GM18505 (cell line): Measurements from ENCODE around the gene PPP1R37.

ENCODE experiments used
- ATAC-seq: cut with Tn5 transposase; IDR thresholded peaks from one replicate; pipeline ENCODE4 v1.9.1; 2021; ENCODE audit not compliant: unreplicated experiment
- POLR2A ChIP-seq: IDR thresholded peaks from 4 replicates; pipeline ENCODE4 v1.6.1; 2011; ENCODE audit warnings: borderline replicate concordance; ENCODE audit not compliant: insufficient read depth, insufficient read length; ENCODE audit errors: extremely low read depth

PPP1R37 gene

DNA sequence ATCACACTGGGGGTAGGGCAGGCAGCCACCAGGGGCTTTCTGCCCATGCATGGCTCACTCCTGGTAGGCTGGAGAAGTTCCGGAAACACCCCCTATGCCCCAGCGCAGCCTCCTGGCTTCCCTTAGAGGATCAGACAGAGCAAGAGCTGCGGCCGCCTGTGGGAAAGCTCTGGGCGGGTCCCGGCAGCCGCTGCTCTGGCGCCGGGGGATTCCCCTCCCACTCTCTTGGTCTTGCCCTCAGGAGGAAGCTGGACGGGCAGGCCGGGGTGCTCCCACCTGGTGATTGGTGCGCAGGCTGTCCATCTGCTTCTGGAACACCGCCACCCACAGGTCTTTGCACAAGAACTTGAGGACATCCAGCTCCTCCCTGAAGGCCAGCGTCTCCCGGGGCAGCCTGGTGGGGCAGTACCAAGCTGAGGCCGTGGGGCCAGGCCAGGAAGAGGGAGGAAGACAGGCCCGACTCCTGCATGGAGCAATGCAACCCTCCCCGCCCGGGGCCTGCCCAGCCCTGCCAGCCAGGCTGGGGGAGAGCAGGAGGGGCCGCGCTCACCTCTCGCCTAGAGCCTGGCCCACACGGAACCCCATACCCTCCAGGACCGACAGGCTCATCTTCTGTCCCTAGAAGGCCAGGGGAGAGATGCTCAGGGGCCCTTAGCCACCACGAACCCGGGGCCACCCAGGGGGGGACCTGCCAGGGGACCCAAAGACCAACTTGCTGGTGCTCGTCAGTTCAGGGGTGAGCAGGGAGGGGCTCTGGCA, 71.8 kb downstream of the PPP1R37 start:
- TF ChIP-seq POLR2A: no peak
- ATAC-seq: peak; percentile 60

DNA sequence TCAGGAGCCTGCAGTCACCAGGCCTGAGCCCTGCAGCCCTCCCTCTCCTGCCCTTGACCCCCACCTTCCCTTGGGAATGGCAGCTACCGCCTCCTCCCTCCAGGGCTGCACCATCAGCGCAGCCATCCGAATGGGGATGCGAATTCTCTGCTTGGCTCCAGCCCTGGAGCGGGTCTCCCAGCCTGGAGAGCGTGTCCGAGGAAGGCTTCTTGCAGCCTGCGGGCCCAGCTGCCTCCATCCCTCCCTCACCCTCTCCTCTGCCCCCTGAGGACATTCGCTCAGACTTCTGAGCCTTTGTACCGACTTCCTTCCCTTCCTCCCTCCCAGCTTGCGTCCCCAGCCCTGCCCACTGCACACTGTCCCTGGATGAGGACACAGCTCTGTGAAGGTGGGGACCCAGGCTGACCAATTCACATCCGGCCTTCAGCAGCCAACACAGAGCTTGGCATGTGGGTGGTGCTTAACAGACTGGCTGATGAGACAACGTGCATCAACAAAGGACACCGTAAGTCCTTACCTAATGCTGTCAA, 73.8 kb downstream of the PPP1R37 start:
- no peak for ATAC-seq
- no peak for TF ChIP-seq POLR2A

DNA sequence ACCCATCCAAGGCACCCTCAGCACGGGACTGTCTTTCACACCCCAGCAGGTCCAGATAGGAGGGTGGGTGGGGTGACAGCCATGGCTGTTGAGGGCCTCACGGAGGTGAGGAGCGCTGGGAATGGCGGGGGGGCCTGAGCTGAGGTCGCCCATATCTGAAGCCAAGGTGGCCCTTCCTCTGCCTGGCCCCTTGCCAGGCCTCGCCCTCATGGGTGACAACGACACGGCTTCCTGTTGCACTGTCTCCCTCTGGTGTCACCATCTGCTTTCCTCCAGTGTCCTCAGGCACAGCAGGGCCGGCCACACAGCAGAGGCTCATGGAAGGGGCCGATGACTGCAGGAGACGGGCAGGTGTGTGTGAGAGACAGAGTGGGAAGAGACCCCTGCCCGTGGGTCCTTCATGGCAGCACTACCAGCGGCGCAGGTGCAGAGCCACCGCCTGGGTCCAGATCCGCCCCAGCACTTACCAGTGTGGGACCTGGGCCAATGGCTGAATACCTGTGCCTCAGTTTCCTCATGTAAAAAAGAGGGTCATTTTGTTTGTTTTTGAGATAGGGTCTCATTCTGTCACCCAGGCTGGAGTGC, 75.9 kb downstream of the PPP1R37 start:
- ATAC-seq: no peak
- TF ChIP-seq POLR2A: no peak

DNA sequence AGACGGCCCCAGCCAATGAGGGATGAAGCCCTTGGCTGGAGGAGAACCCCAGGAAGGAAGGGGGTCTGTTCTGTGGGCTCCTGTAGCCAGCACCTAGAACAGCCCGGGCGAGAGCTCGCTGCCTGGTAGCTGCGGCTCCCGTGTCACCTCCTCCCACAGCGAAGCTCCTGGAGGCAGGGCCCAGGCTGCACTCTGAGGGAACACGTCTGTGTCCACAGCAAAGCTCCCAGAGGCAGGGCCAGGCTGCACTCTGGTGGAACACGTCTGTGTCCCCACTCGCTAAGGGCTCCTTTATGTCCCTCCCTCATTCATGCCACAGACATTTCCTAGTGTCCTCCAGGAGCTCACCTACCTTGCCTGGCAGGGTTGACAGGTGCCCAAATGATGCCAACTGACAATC, 76.6 kb downstream of the PPP1R37 start:
- no peak for ATAC-seq
- no peak for TF ChIP-seq POLR2A

DNA sequence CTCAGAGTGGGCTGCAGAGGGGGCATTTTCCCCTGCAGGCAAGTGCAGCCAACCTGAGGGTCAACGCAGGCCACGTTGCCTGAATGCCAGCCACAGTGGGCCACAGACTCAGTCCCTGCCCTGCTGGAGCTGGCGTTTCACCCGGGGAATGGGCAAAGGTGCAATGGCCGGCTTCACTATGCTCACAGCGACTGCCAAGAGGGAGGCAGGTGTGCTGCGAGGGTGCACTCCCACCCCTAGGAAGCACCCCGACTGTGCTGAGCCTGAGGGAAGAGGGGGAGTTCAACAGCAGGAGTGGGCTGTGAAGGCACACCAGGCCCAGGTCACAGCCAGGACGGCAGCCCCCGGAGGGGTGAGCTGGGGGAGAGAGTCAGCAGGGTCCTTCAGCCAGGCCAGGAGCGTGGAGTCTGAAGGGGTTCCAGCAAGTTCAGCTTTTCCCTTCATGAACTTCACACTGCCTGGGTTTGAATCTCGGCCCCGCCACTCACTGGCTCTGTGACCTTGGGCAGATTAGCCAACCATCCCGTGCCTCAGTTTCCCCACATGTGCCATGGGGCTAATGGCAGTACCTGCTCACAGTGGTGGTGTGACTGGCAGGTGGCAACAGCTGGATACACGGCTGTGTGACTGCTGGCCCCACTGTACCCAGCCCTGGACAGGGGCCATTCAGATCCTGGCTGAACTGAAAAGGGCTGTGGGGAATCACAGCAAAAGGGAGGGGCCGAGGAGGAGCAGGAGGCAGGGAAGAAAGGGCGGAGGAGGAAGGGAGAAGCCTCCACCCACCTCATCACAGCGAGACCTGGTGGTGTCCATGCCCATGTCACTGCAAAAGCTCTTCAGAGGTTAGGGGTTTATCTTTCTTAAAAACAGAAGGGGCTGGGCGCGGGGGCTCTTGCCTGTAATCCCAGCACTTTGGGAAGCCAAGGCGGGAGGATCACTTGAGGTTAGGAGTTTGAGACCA, 77.4 kb downstream of the PPP1R37 start:
- no peak for ATAC-seq
- no peak for TF ChIP-seq POLR2A

DNA sequence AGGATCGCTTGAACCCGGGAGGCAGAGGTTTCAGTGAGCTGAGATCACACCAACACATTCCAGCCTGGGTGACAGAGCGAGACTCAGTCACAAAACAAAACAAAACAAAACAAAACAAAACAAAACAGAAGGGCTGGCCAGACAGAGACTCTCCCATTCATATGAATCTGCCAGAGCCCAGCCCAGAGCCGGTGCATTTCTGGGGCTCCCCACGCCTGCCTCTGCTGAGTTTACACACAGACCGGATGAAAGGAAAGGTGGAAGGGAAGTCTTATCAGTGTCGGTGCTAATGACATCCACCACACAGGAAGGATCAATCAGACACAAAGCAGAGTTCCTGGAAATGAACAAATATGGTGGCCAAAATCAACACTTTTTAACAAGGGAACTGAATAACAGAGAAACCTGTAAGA, 78.2 kb downstream of the PPP1R37 start:
- no peak for ATAC-seq
- TF ChIP-seq POLR2A: no peak

DNA sequence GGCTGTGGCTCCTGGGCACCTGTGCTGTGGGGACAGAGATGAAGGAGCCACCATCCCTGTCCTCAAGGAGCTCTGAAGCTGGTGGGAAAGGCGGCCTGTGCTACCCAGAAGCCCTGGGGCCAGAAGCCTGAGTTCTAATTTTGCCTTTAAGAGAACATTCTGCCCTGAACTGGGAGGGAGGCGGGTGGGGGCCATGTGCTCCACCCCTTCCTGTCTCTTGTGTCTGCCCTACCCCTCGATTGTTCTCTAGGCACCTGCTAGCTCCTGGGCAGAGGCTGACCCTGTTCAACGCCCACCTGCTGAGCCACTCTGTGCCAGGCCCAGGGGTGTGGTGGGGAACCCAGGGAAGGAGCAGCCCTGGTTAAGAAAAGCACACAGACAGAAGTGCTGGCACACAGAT, 79.2 kb downstream of the PPP1R37 start:
- ATAC-seq: no peak
- no peak for TF ChIP-seq POLR2A

DNA sequence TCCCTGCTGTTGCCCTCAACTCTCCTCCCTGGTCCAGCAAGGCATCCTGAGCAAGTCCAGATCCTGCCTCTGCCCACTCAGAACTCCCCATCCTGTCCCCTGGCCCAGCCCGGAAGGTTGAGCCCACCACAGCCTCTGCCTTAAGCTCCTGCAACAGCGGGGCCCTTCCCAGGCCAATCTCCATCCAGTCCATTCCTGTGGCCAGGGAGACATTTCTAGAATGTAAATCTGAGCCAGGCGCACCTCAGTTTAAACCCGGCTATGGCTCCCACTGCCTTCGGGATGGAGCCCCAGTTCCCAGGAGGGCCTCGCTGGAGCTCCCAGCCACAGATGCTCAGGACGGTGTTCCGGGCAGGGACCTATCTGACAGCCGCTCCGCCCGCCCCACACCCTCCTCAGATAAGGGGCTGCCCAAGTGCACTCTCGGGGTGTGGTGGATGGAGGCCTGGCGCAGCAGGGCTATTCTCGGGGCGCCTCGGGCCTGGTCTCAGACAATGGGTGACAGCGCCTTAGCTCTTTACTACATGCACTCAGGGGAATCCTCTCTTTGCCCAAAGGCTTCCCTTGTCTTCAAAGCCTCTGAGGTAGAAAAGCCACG, 79.7 kb downstream of the PPP1R37 start:
- no peak for TF ChIP-seq POLR2A
- no peak for ATAC-seq

DNA sequence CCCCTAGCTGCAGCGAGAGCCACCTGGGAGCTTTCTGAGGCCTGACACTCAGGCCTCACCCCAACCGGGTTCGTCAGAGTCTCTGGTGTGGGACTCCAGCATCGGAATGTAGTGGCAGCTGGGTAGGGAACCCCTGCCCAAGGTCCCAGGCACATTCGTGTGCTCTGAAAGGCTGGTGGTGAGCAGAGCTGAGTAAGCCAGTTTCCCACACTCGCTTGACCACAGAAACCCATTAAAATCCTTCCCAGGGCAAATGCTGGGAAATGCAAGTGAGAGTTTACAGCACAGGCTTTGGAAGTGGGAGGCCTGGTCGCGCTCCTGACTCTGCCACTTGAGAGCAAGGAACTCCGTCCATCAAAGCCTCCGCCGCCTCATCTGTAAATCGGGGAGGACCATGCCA, 80.8 kb downstream of the PPP1R37 start:
- no peak for TF ChIP-seq POLR2A
- no peak for ATAC-seq

DNA sequence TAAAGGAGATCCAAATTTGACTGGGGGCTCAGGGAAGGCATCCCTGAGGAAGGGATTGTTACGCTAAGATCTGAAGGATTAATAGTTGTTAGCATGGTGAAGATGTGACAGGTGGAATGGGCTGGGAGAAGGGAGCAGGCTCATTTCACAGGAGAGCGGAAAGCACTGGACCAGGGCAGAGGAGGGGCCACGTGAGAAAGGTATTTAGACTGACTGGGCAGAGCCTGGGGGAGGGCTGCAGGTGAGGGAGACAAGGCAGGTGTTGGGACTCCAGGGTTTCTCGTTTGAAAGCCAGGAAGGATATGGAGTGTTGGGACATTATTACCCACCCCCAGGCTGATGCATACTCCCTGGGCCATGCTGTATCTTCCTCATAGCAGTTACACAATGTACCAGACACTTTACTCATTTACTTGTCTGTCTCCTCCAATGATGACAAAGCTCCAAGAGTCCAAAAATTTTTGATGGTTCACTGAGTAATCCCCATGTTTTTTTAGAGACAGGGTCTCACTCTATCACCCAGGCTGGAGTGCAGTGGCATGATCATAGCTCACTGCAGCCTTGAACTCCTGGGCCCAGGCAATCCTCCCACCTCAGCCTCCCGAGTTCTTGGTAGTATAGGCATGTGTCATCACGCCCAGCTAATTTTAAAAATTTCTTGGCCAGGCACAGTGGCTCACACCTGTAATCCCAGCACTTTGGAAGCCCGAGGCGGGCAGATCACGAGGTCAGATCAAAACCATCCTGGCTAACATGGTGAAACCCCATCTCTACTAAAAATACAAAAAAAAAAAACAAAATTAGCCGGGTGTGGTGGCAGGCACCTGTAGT, 82.8 kb downstream of the PPP1R37 start:
- TF ChIP-seq POLR2A: no peak
- ATAC-seq: no peak

DNA sequence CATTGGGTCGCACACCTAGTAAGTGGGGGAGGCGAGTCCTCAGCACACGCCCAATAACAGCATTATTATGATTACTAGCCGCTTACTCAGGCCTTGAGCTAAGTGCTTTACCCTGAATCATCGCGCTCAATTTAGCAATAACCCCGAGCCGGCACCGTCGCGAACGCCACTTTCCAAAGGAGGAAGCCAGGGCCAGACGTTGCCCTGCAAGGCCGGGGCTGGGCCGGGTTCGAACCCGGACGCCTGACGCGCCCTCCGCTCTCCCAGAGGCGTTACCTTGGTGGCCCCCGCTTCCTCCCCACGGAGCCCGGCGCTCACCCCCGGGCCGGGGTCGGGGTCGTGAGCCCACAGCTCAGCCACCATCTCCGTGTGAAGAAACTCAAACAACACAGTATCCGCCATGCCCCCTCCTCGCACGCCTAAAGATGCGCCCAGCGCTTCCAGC, 84.9 kb downstream of the PPP1R37 start, which contains the start of gene TRAPPC6A:
TSS of gene TRAPPC6A (minus strand) at position 421 of the 445 bp plus-strand sequence. CDS start at position 402, 19 bp downstream.
- peak; percentile 60 for TF ChIP-seq POLR2A
- ATAC-seq: no peak

DNA sequence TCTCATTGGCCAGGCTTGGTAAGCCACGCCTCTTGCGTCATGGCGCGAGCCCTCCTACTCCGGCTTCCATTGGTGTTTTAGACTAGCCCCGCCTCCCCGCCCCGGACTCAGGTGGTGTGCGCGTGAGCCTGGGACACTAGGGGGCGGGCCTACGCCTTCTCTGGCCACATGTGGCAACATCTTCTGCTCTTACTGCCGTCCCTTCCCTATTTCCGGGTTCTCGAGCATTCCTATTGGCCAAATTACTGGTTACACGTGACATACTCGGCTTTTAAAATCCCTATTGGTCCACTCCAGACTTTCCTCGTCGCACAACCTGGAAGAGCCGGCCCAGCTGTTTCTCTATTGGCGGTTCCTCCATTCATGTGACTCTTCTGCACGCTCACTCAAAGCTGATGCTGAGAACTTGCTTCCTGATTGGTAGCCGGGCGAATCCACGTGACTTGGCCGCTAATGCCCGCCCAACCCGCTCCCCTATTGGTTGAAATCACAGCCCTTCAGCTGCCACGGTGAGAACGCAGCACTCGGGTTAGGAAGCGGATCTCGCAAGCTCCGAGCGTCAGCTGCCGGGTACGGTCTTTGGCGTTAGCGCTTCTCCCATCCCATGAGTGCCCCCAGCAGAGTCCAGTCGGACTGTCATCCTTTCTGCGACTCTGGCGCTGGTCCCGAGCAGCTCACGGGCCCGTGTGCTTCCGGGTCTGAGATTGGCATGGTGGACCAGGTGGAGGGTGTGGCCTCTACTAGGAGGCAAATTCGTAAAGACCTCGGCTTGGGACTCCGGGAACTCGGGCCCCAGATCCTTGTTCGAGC, 85.5 kb downstream of the PPP1R37 start, which contains the start of gene BLOC1S3:
TSS of gene BLOC1S3 (plus strand) at position 523 of the 810 bp plus-strand sequence. CDS start 513 bp downstream, outside the sequence.
- ATAC-seq: peak; percentile 74
- TF ChIP-seq POLR2A: peak; percentile 83
